ENCODE results near the gene GINS1. TPM values are rescaled to one million over a fixed set of nuclear protein-coding genes. Genes with fewer than 3 reads are reported as not detected.

The GINS1 gene
- polyA plus RNA-seq, 1 experiment: 3.7 TPM

DNA sequence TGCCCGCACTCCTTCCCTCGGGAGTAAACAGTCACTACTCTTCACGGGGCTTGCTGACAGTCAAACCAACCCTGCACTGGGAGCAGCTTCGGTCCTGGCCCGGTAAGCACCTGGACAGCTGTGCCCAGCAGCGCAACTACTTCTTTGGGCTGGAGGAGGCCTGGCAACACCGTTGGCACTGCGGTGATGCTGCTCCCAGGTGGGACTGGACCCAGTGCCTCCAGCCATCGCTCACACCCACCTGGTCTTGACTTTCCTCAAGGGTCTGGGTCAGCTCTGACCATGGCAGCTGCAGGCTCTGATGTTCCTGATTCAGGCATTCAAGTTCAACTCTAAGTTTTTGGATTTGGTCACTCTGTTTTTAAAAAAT is 53.8 kb downstream of the GINS1 start:
- CTCF ChIA-PET: no interaction called here

DNA sequence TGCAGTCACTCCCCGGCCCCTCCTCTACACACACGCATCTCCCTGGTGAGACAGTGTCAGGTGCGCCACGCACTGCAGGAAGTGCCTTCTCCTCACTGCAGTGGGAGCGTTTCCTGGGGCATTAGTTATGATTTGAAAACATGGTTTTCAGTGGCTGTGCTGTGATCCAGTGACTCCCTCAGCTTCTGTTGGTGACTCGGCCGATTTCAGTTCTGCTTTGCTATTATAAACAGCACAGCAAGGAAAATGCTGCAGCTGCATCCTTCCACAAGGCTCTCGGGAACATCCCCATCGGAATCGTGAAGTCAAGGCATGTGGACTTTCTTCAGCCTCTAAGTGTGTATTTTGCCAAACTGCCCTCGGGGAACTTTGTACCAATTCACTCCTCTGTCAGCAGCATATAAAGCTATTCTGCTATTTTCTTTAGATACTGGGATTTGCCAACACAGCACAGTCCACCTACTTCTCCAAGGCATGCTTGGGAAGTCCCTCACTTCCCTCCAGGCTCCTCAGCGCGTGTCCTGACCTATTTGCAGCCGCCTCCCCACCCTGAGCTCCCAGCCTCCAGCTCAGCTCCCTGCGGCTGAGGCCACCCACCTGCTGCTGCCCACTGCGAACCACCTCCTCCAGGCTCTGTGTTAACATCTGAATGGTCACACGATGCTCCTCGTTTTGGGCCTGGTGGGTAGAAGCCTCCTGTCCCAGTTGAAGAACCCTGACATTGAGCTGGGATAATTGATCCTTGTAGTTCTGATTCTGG is 54.5 kb downstream of the GINS1 start:
- Histone ChIP-seq H3K27ac (ENCODE audit: low read depth, low read length) (no peak overlapping the region), H3K27me3 (ENCODE audit: control insufficient read depth, insufficient read depth, low read length) (no peaks in the 10 kb centered on the region), H3K9me3 (ENCODE audit: control insufficient read depth, insufficient read depth, low read length) (no peaks in the 10 kb centered on the region; the same call in 1 of the 2 replicates), H3K4me3 (ENCODE audit: low read depth, low read length) (no peak overlapping the region)
- TF ChIP-seq, protein P1, sequence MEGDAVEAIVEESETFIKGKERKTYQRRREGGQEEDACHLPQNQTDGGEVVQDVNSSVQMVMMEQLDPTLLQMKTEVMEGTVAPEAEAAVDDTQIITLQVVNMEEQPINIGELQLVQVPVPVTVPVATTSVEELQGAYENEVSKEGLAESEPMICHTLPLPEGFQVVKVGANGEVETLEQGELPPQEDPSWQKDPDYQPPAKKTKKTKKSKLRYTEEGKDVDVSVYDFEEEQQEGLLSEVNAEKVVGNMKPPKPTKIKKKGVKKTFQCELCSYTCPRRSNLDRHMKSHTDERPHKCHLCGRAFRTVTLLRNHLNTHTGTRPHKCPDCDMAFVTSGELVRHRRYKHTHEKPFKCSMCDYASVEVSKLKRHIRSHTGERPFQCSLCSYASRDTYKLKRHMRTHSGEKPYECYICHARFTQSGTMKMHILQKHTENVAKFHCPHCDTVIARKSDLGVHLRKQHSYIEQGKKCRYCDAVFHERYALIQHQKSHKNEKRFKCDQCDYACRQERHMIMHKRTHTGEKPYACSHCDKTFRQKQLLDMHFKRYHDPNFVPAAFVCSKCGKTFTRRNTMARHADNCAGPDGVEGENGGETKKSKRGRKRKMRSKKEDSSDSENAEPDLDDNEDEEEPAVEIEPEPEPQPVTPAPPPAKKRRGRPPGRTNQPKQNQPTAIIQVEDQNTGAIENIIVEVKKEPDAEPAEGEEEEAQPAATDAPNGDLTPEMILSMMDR (IDR thresholded peaks at IDR 0.05; ENCODE audit: low read depth, low read length): no peak
- DNase-seq (ENCODE audit: low read depth, low spot score): no peak
- ChIA-PET POLR2A (interaction anchor here (0.6 kb wide), 1 partner anchor 16 kb away, joined by 4 read pairs; no protein-coding TSS in a partner anchor), CTCF (no interaction called here)

More for the DNA sequence above, 53.8 kb downstream of the GINS1 start:
- TF ChIP-seq, protein P1 (IDR thresholded peaks at IDR 0.05; ENCODE audit: low read depth, low read length): no peak
- POLR2A ChIA-PET: no interaction called here
- Histone ChIP-seq H3K9me3 (ENCODE audit: control insufficient read depth, insufficient read depth, low read length) (no peaks in the 10 kb centered on the region), H3K27me3 (ENCODE audit: control insufficient read depth, insufficient read depth, low read length) (no peaks in the 10 kb centered on the region), H3K27ac (ENCODE audit: low read depth, low read length) (no peak overlapping the region), H3K4me3 (ENCODE audit: low read depth, low read length) (no peak overlapping the region)
- no peak for DNase-seq (ENCODE audit: low read depth, low spot score)

DNA sequence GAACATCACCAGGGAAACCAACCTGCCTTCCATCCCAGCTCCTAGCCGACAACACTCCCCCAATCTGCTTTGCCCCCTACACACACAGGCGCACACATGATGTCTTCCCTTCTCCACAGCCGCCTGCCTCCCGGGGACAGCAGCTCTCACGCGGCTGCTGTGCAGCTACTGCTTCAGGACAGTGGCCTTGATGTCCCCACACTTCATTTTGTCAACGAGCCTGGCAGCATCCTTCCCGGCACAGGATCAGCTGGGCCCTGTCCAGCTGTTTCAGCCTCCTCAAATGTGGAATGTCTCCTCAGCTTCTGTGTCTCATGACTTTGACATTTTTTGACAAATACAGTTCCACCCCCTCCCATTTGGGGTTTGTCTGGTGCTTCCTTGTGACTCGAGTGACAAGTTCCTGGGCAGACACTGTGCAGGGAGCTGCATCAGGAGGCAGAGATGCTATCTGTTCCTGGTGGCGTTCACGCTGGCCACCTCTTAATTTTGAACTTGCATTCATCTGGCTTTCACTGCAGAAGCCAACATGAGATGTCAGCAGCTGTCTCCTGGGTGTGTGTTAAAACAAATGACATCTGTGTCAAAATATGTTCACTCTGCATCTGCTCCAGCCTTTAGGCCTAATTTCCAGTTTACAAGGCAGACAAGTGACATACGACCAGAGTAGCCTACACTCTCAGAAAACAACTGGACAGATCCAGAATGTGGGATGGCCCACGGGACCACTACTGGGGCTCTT is 57.2 kb downstream of the GINS1 start:
- Histone ChIP-seq H3K4me3 (ENCODE audit: low read depth, low read length) (no peak overlapping the region), H3K27me3 (ENCODE audit: control insufficient read depth, insufficient read depth, low read length) (no peaks in the 10 kb centered on the region), H3K27ac (ENCODE audit: low read depth, low read length) (no peak overlapping the region), H3K9me3 (ENCODE audit: control insufficient read depth, insufficient read depth, low read length) (no peaks in the 10 kb centered on the region; the same call in 1 of the 2 replicates)
- POLR2A ChIA-PET: no interaction called here
- CTCF ChIA-PET: interaction anchor here (1.1 kb wide), 1 partner anchor 76 kb away, joined by 3 read pairs; no protein-coding TSS in a partner anchor
- TF ChIP-seq, protein P1 (IDR thresholded peaks at IDR 0.05; ENCODE audit: low read depth, low read length): no peak
- no peak for DNase-seq (ENCODE audit: low read depth, low spot score)

DNA sequence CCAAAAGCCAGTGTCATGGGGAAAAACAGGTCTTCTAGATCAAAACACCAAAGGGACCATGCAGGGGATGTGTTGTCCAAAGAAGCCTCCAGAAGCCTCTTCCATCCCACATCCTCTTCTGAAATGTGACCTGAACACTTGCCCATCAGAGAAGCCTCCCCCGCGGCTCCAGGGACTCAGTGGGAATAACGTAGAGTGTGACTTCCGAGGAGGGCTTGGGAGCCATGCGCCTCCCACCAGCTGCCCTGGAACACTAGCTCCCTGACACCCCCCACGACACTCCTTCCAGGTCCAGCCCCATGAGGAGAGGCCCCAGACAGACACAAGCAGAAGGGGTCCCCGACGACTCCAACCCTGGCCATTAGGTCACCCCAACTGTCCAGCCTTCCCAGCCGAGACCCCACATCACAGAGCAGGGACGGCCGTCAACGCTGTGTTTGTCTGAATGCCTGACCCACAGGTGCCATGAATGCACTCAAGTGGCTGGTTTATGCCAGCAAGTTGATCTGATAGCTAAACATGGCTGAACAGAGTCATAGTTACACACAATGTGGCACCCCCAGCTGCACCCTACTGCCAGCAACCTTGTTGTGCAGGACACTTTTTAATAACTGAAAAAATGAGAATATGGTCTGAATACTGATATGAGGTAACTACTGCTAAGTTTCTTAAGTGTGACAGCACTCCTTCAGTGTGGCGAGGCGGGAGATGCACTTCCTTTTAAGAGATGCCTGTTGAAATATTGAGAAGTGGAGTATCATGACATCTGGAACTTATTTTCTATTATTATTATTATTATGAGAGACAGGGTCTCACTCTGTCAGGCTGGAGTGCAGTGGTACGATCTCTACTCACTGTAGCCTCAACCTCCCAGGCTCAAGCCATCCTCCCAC is 58.0 kb downstream of the GINS1 start:
- ChIA-PET POLR2A (no interaction called here), CTCF (interaction anchor here (1.1 kb wide), 1 partner anchor 75 kb away, joined by 3 read pairs; no protein-coding TSS in a partner anchor)
- no peak for DNase-seq (ENCODE audit: low read depth, low spot score)
- Histone ChIP-seq H3K27ac (ENCODE audit: low read depth, low read length) (no peak overlapping the region), H3K27me3 (ENCODE audit: control insufficient read depth, insufficient read depth, low read length) (no peaks in the 10 kb centered on the region), H3K9me3 (ENCODE audit: control insufficient read depth, insufficient read depth, low read length) (no peaks in the 10 kb centered on the region; the same call in 1 of the 2 replicates), H3K4me3 (ENCODE audit: low read depth, low read length) (no peak overlapping the region)
- TF ChIP-seq, protein P1 (IDR thresholded peaks at IDR 0.05; ENCODE audit: low read depth, low read length): no peak
